ENCODE results near the gene KIF17.

KIF17 gene

DNA sequence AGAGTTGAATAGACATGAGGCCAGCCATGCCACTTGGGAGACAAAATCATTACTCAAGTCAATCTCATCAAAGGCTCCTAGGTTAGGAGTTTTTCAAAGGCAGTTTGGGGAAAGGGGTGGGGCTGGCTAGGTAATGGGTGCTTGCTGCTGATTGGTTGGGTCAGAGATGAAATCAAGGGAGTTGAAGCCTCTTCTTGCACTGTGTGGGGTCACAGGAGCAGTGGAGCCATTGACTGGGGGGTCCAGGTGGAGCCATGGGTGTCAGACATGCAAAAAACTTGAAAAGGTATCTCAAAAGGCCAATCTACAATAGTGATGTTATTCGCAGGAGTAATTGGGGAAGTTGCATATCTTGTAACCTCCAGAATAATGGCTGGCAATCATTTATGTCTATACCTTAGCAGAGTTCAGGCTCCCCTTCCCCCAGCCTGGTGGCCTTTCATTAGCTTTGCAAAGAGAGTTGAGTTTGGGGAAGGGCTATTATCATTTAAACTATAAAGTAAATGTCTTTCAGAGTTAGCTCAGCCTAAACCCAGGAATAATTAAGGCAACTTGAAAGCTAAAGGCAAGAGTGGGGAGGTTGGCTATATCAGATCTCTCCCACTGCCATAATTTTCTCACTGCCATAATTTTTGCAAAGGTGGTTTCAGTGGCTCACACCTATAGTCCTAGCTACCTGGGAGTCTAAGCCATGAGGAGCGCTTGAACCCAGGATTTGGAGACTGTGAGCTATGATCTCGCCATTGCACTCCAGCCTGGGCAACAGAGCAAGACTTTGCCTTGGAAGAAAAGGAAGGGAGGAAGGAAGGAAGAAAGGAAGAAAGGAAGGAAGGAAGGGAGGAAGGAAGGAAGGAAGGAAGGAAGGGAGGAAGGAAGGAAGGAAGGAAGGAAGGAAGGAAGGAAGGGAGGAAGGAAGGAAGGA lies 92.4 kb downstream of the KIF17 start:
- DNase-seq (ENCODE audit: low spot score) = no peak

DNA sequence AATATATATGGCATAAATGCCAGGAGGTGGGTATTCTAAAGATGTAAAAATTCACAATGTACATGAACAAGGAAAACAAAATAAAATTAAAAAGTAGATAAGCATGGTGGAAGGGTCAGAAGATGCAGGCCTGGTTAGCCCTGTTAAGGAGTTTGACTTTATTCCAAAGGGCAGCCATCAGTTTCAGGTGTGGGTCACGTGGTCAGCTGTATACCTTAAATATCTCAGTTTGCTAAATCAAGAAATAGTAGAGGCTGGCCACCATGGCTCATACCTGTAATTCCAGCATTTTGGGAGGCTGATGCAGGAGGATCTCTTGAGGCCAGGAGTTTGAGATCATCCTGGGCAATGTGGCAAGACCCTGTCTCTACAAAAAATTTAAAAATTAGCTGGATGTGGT lies 93.1 kb downstream of the KIF17 start:
- DNase-seq (ENCODE audit: low spot score) = no peak

DNA sequence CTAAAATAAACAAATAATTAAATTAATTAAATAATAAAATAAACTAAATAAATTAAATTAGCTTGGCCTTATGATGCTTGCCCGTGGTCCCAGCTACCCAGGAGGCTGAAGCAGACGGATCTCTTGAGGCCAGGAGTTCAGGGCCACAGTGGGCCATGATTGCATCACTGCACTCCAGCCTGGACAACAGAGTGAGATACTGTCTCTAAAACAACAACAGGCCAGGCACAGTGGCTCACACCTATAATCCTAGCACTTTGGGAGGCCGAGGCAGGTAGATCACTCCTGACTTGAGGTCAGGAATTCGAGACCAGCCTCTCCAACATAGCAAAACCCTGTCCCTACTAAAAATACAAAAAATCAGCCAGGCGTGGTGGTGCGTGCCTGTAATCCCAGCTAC lies 96.8 kb downstream of the KIF17 start:
- DNase-seq (ENCODE audit: low spot score) = no peak

DNA sequence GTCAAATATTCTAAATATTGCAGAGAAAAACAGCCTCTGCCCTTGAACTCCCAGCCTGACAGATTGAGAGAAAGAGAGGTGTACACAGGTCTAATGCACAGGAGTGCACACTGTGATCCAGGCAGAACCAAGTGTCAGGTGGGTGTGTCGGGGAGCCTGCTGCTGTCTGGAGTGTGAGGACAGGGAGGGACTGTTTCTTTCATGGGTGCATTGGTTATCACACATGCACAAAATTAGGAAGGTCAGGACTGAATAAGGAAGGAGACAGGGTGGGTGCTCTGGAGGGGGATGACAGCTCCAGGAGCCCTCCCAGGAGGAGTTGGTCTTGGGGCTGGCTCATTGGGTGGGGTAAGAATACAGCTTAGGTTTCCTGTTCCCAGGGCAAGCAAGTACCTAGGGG lies 97.8 kb downstream of the KIF17 start:
- DNase-seq (ENCODE audit: low spot score) = no peak

DNA sequence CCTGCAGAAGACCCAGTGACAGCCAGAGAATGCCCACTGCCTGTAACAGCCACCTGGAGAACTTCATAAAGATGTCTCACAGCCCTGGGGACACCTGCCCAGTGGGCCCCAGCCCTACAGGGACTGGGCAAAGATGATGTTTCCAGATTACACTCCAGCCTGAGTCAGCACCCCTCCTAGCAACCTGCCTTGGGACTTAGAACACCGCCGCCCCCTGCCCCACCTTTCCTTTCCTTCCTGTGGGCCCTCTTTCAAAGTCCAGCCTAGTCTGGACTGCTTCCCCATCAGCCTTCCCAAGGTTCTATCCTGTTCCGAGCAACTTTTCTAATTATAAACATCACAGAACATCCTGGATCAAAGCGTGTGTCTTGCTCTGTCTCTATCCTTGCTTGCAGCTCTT lies 99.3 kb downstream of the KIF17 start:
- DNase-seq (ENCODE audit: low spot score) = no peak

DNA sequence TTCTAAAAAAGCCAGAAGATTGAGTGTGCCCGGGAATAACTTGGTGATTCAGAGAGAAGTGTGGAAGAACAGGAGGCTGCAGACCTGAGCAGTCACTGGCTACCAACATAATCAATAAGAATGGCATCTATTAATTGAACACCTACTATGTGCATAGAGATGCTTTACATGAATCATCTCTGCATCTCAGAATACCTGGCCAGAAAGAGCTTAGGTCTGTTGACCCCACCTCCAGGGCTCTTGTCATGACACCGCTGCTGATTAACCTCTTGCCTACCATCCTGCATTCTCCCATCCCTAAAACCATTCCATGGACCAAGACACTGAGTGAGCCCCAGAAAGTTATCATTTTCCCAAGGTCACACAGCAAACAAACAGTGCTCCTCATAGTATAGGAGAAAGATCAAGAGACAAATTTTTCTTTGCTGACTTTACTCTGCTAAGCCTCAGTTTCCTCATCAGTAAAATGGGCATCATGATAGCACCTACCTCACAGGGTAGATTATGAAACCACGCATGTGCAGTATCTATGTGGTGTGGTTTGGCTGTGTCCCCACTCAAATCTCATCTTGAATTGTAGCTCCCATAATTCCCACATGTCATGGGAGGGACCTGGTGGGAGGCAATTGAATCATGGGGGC lies 100.8 kb downstream of the KIF17 start:
- DNase-seq (ENCODE audit: low spot score) = no peak

DNA sequence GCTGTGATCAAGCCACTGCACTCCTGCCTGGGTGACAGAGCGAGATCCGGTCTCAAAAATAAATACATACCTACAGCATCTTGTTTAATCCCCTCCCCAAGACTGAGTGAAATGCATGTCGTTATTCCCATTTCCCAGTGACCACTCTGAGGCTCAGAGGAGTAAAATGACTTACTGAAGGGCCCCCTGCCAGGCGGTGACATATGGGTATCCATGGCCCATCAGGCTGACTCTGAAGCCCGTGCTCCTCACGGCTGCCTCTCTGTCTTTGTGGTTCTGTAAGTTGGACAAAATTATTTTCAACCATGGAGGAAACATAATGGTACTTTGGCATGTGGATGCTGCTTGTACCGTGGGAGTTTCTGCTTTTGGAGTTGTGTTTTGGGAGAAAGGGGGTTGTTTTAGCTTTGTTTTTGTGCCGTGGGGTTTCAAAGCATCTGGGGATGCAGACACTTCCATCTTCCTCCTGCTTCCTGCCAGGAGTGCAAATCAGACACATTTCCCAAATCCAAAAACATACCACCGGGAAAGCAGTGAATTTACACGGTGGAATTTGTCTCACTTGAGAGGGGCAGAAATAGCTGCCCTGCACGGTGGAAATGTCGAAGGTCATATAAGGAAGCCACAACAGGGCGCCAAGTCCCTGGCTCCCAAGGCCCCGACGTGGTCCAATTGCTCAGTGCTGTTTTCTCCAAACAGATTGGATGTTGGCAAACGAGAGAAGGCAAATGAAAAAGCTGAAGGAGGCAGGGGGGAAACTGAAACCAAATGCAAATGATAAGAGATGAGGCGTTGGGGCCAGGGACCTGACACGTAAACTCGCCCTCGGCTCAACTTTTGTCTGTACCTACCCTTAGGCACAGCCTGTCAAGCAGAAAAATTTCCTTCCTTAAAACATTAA lies 101.6 kb downstream of the KIF17 start:
- DNase-seq (ENCODE audit: low spot score) = no peak

DNA sequence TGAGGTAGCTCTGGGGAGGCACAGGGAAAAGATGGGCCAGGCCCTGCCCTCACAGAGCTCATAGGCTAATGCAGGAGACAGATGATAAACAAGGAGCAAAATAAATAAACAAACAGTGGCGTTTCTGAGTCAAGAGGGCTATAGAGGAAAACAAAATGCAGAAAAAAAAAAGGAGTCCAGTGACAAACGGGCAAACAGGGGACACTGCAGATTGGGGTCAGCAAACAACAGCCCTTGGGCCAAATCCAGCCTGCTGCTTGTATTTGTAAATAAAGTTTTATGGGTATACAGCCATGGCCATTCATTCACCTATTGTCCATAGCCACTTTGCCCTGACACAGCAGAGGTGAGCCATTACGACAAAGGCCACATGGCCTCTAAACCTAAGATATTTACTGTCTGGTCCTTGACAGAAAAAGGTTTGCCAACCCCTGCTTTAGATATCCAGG lies 103.7 kb downstream of the KIF17 start:
- DNase-seq (ENCODE audit: low spot score) = no peak

Measured in hematopoietic multipotent progenitor cell treated with erythropoietin and hydrocortisone succinate and interleukin-3 and kit ligand, for 17 days (in vitro differentiated cells).